NT2/D1 (cell line): Measurements from ENCODE around the gene PLK5.

Experiments
- SUZ12 ChIP-seq: IDR thresholded peaks from 2 replicates; pipeline ENCODE4 v1.6.1; 2011; ENCODE audit not compliant: insufficient read length, insufficient read depth; ENCODE audit errors: extremely low read depth
- ZNF274 ChIP-seq: IDR thresholded peaks from 2 replicates; pipeline ENCODE4 v1.6.1; 2011; ENCODE audit warnings: mild to moderate bottlenecking, low read depth, low read length

- TF ChIP-seq SUZ12, result no peak
- TF ChIP-seq ZNF274, result no peak
These were observed 36.5 kb downstream of the PLK5 start for GRCh38 chr19:1560286-1560882.
